Activated T-cell treated with anti-CD3 and anti-CD28 coated beads for 24 hours (primary cell): ENCODE measurements around the gene CYP4A22.
"Not testable (repeated sequence)": the region's sequence is repeated elsewhere in the genome, so short reads cannot be mapped to it uniquely, and the experiment has no call there.

Experiments used
- DNase-seq: peaks from one replicate; pipeline ENCODE4 v3.0.0-alpha.2; 2020; ENCODE audit warnings: low read depth

The CYP4A22 gene

DNA sequence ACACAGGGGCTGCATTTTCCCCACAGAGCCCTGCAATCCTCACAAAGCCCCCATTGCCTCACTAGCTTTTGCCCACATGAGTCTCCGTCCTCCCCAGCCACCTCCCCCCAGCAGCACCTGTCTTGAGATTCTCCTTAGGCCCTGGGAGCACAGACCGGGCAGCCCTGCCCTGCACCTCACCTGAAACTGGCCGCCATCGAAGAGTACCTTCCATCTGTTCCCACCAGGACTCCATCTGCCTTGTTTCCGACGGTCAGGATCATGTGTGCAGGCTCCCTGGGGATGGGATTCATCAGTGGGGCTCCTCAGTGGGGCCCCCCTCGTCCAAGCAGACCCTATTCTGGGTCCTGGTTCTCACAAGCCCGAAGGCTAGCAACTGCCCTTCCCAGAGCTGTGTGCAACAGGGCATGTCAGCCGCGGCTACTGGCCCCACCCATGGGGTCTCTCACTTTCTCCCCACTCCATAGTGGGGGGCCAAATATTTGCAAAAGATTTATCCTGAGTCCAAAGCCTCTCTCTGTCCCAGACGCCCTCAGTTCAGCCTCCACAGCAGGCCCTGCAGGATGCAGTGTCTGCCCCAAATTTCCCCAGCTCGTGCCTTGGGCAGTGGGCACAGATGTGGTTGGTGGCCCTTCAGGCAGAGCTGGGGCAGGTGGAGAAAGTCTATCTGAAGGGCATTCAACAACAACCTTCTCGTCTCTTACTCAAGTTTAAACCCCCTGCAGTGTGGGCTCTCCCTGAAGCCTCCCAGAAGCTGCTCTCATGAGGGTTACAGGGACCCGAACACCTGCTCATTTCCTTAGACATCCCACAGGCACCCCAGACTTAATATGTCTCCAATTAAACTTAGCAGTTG, 47.8 kb downstream of the CYP4A22 start:
- no peak for DNase-seq

- DNase-seq, result no peak
Measured at GRCh38 chr1:47186267-47187185, 49.3 kb downstream of the CYP4A22 start.

- no peak for DNase-seq
Measured at GRCh38 chr1:47187231-47187925, 50.1 kb downstream of the CYP4A22 start.

DNA sequence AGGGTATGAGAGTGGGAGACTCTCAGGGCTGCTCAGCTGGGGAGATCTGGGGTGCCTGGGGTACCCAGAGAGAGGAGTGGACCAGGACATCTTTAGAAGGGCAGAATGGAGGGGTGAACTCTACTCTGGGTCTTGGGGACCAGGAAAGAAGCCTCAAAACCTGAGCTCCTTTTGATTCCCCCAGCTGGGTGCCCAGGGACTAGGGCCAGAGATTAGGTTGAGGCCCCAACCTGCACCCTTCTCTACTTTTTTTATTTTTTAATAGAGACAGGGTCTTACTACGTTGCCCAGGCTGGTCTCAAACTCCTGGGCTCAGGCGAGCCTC, 50.6 kb downstream of the CYP4A22 start:
- DNase-seq, result no peak

- no peak for DNase-seq
Measured at GRCh38 chr1:47188791-47189785, 51.8 kb downstream of the CYP4A22 start.

DNA sequence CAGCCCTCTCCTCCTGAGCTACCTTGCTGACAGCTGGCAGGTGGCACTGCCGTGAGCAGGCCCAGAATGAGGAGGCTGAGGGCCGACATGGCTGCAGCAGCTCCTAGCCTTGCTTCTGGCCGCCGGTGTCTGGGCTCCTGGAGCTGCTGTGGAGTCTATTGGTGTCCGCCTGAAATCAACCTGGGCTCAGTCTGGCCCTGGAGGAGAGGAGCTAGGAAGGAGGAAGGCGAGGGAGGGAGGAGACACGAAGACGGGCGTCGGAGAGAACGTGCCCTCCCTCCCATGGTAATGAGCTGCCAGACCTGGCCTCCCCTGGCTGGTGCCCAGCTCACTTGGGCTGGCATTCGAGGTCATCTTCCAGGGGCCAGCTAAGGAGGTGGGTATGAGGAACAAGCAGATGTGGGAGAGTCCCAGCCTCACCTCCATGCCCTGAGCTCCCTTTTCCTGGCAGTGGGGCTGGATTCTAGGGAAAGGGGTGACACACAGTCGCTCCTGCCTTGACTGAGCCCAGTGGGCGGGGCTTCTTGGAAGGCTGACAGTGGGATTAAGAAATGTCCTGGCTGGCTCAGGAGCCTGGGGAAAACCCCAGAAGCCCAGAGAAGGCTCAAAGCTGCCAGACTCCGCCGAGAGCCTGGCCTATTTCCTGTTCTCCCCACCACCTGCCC, 52.7 kb downstream of the CYP4A22 start, which contains the start of gene PDZK1IP1:
TSS of gene PDZK1IP1 (minus strand) at position 193 of the 665 bp plus-strand sequence. CDS start at position 89, 104 bp downstream.
- DNase-seq, result no peak

- no peak for DNase-seq
Measured at GRCh38 chr1:47190509-47190855, 53.2 kb downstream of the CYP4A22 start.

GRCh38 chr1:47190857-47191256, 53.6 kb downstream of the CYP4A22 start:
- no peak for DNase-seq

DNA sequence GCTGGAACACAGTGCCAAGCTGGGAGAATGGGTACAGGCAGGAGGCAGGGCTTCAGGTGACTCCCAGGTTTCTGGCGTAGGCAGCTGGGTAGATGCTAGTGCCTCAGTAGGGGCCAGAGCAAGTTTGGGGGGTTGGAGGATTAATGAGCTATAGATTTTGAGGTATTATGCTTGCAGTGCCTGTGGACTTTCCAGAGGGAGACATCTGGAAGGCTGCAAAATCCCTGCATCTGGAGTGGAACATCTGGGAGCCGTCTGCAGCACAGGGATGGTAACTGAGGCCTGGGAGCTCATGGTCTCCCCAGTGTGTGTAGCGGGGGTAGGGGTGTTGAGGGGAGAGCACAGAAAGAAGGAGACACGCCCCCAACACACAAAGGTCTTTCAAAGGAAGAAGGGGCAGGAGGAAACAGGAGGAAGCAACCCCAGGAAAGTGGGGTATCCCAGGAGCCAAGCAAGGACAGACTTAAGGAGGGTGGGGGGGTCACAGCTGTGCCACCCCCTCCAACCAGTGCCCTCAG, 54.8 kb downstream of the CYP4A22 start:
- DNase-seq, result no peak

DNA sequence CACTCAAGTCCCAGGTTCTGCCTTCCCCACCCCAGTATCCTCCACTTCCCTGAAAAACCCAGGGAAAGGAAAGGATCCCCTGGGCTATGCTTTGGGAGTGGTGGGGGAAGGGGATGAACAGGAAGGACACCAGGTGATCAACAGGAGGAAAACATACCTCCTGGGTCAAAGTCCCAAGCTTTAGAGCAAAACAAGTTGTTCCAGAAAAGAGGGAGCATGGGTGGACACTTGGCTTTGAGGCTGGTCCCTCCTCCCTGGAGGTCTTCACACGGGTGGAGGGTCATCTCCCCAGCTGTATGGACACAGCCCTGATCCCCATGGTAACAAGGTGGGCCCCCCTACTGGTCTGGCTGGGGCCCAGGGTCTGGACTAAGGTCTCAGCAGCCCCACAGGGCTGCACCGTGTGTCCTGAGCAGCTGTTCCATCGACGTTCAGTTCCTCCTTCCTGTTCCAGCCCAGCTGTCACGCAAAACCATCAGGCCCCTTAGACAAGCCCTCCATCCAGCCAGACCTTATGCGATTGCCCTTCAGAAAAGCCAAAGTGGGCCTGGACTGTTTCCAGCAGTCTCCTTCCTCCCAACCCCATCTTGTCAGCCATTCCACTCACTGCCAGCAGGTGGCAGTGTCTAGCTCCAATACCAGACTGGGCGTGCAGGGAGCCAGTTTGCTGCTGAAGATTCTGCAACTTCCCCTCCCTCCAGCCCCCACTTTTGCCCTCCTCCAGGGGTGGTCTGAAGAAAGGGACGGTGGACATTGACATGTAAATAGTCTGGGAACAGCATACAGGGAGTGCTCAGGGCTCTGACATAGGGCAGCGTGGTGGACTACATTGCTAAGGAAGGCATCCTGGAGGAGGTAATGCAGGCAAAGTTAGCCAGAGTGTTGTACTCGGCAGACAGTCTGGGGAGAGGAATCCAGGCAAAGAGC, 55.5 kb downstream of the CYP4A22 start:
- peak; percentile 63 for DNase-seq

GRCh38 chr1:47193496-47193895, 56.3 kb downstream of the CYP4A22 start:
- DNase-seq, result not testable (repeated sequence)

DNA sequence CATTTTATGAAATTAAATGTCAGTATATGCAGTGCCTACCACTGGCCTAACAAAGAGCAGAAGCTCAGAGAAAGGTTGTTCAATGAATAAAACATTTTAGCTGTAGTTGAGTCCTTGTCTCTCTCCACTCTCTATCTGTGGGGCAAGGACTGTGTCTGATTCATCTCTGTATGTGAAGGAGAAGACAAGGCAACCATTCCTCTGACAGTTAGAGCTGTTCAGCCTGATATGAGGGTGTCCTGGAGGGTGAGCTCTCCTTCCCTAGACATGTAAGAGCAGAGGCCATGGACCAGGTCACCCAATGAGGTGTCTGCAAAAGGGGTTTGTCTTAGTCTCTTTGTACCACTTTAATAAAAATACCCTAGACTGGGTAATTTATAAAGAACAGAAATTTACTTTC, 57.1 kb downstream of the CYP4A22 start:
- no peak for DNase-seq

DNA sequence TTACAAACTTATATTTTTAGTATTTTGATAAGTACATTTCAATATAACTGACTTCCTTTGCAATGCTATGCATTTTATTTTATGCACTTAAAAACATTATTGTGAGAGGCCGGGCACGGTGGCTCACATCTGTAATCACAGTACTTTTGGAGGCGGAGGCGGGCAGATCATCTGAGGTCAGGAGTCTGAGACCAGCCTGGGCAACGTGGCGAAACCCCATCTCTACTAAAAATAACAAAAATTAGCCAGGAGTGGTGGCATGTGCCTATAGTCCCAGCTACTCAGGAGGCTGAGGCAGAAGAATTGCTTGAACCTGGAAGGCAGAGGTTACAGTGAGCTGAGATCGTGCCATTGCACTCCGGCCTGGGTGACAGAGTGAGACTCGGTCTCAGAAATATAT, 58.7 kb downstream of the CYP4A22 start:
- DNase-seq, result not testable (repeated sequence)

DNA sequence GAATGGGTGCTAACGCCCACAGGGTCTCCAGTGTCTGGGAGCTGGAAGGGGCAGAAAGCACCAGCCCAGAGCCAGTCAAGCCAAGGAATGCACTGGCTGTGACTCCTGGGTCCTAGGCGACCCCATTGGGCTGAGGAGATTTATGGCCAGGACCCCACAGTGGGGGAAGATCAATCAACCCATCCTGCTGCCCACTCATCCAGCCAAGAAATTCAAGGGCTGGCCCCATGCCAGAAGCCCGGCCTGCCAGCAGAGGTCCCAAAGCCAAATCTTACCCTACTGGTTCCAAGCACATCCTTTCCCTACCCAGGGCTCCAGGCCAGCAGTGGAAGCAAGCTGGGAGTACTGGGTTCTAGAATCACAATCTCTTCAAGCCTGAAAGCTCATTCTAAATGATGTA, 59.4 kb downstream of the CYP4A22 start:
- DNase-seq, result no peak

GRCh38 chr1:47198214-47198613, 61.0 kb downstream of the CYP4A22 start:
- no peak for DNase-seq
